DMS 273 (cell line): ENCODE data around the gene SYTL2.
A peak's percentile ranks its signal among the peaks of the same experiment; 100 is the strongest.
"Not testable (repeated sequence)": the region's sequence is repeated elsewhere in the genome, so short reads cannot be mapped to it uniquely, and the experiment has no call there.

Experiments
- DNase-seq: peaks from one replicate; lab custom pipeline; 2025; ENCODE audit not compliant: unreplicated experiment; lab: John Stamatoyannopoulos, UW

Gene SYTL2

GRCh38 chr11:85810871-85811611 lies at the start of gene SYTL2:
SYTL2 (minus strand) TSS chr11:85811141; CDS start chr11:85757725, 53,416 bp downstream.
- DNase-seq: peak; percentile 82

- DNase-seq: not testable (repeated sequence)
Observed at GRCh38 chr11:85859541-85859940, 48.6 kb upstream of the SYTL2 start.

GRCh38 chr11:85857098-85857497 lies 46.2 kb upstream of the SYTL2 start:
- DNase-seq: no peak

GRCh38 chr11:85855341-85855656 lies 44.4 kb upstream of the SYTL2 start, which contains the start of gene CCDC83:
CCDC83 (plus strand) TSS chr11:85855383; CDS start chr11:85865124, 9,741 bp downstream.
- DNase-seq: no peak

- DNase-seq: peak; percentile 94
Observed at GRCh38 chr11:85854557-85855340, 43.8 kb upstream of the SYTL2 start.

GRCh38 chr11:85854212-85854556 lies 43.2 kb upstream of the SYTL2 start:
- no peak for DNase-seq

- not testable (repeated sequence) for DNase-seq
Observed at GRCh38 chr11:85853541-85853940, 42.6 kb upstream of the SYTL2 start.

- not testable (repeated sequence) for DNase-seq
Observed at GRCh38 chr11:85852754-85853153, 41.8 kb upstream of the SYTL2 start.

GRCh38 chr11:85848556-85848955 lies 37.6 kb upstream of the SYTL2 start:
- DNase-seq: no peak

- DNase-seq: no peak
Observed at GRCh38 chr11:85848006-85848405, 37.1 kb upstream of the SYTL2 start.

GRCh38 chr11:85847436-85847835 lies 36.5 kb upstream of the SYTL2 start:
- no peak for DNase-seq

- DNase-seq: no peak
Observed at GRCh38 chr11:85845124-85845631, 34.2 kb upstream of the SYTL2 start.

GRCh38 chr11:85844439-85845123 lies 33.6 kb upstream of the SYTL2 start:
- DNase-seq: no peak

GRCh38 chr11:85843929-85844328 lies 33.0 kb upstream of the SYTL2 start:
- DNase-seq: no peak

GRCh38 chr11:85840932-85841331 lies 30.0 kb upstream of the SYTL2 start:
- not testable (repeated sequence) for DNase-seq

GRCh38 chr11:85835729-85836128 lies 24.8 kb upstream of the SYTL2 start:
- no peak for DNase-seq

GRCh38 chr11:85835263-85835662 lies 24.3 kb upstream of the SYTL2 start:
- no peak for DNase-seq

- DNase-seq: no peak
Observed at GRCh38 chr11:85831050-85831449, 20.1 kb upstream of the SYTL2 start.

GRCh38 chr11:85829172-85829571 lies 18.2 kb upstream of the SYTL2 start:
- no peak for DNase-seq

- no peak for DNase-seq
Observed at GRCh38 chr11:85828640-85828978, 17.7 kb upstream of the SYTL2 start.

- peak; percentile 10 for DNase-seq
Observed at GRCh38 chr11:85827748-85828639, 17.1 kb upstream of the SYTL2 start.
